Measurements from ENCODE around the gene TXN2. TPM values are rescaled to one million over a fixed set of nuclear protein-coding genes. Genes with fewer than 3 reads are reported as not detected.
"Not testable (repeated sequence)": the region's sequence is repeated elsewhere in the genome, so short reads cannot be mapped to it uniquely, and the experiment has no call there.

TXN2 gene
- total RNA-seq, 2 donors from 2014 or later: 67.5 to 96.7 TPM

DNA sequence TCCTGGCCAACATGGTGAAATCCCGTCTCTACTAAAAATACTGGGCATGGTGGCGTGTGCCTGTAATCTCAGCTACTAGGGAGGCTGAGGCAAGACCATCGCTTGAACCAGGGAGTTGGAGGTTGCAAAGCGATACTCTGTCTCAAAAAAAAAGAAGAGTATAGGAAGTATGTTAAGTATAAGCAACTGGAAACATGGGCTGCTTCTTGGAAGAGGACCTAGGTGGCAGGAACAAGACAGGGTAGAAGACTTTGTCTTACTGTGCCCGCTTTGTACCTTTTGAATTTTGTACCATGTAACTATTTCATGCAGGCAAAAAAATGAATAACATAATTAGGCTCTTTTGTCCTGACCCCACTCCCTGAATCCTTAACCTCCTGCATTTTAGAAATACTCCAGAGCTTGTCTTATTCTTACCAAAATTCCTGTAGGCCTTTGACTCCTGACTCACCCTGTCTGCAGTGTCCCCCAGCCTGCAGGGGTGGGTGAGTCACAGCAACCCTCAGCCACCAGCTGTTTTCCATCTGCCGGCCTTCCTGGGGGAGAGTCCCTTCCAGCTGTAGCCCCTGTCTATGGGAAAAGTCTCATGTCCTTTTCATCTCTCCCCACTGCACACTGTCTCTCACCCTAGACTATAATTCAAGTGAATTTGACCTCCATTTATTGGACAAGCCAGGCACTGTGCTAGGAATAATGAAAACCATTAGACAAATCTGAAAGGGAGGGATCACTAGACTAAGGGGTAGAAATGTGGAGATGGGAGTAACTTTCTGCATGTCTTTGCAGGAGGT, 41.8 kb downstream of the TXN2 start:
- DNase-seq (ENCODE audit: low spot score) (no peak), ATAC-seq (no peak)
- Mint-ChIP-seq H3K9me3 (no peaks in the 10 kb centered on the region), H3K4me1 (ENCODE audit: low read depth in 2 of 2) (peaks cover 14% of the 10 kb centered on the region in 2 donors), H3K27ac (no peak overlapping the region), H3K4me3 (no peak overlapping the region), H3K36me3 (no peaks in the 10 kb centered on the region), H3K27me3 (no peaks in the 10 kb centered on the region)

DNA sequence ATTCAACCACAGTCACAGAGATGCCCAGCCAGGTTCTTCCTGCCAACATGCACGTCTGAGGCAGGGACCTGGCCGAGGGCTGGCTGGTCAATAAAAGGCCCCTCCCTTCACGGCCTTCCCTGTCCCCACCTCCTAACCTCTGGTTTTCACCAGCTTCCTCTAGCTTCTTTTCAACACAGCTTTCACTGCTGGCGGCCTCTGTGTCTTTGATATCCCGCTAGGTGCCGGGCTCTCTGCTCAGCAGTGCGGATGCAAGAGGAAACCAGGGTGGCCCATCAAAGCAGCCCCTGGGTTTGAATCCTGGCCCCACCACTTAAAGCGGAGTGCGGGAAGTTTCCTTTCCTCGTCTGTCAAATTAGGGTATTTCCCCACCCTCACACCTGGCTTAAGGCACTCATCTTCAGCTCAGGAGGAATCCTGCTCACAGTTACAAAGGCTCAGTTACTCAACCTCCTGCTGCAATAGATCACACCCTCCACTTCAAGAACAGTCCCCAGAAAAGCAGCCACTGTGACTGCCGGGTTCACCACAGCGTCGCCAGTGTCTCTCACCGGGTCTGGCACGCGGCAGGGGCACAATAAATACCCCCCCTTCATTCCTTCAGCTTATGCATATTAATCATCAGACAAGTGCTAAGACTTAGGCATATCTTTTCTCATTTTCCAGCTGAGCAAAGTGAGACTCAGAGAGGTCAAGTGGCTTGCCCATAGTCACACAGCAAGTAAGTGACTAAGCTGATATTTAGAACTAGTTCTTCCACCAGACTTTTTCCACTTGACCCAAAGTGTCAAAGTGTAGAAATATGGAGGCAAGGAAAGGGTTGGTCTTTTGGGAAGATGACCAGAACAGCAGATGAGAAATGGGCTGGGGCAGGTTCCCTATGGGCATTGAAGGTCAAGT, 45.7 kb downstream of the TXN2 start:
- no peaks in the 10 kb centered on the region for H3K36me3 Mint-ChIP-seq
- no peaks in the 10 kb centered on the region for H3K27me3 Mint-ChIP-seq
- peak; percentile 76 for DNase-seq (ENCODE audit: low spot score)
- peaks cover 14 to 18% of the 10 kb centered on the region in 2 donors for H3K4me1 Mint-ChIP-seq (ENCODE audit: low read depth in 2 of 2)
- H3K9me3 Mint-ChIP-seq: no peaks in the 10 kb centered on the region
- peak overlapping the region; percentile 53 for H3K4me3 Mint-ChIP-seq
- peak overlapping the region; percentile 20 to 53 for H3K27ac Mint-ChIP-seq
- ATAC-seq: peak; percentile 92 to 93

DNA sequence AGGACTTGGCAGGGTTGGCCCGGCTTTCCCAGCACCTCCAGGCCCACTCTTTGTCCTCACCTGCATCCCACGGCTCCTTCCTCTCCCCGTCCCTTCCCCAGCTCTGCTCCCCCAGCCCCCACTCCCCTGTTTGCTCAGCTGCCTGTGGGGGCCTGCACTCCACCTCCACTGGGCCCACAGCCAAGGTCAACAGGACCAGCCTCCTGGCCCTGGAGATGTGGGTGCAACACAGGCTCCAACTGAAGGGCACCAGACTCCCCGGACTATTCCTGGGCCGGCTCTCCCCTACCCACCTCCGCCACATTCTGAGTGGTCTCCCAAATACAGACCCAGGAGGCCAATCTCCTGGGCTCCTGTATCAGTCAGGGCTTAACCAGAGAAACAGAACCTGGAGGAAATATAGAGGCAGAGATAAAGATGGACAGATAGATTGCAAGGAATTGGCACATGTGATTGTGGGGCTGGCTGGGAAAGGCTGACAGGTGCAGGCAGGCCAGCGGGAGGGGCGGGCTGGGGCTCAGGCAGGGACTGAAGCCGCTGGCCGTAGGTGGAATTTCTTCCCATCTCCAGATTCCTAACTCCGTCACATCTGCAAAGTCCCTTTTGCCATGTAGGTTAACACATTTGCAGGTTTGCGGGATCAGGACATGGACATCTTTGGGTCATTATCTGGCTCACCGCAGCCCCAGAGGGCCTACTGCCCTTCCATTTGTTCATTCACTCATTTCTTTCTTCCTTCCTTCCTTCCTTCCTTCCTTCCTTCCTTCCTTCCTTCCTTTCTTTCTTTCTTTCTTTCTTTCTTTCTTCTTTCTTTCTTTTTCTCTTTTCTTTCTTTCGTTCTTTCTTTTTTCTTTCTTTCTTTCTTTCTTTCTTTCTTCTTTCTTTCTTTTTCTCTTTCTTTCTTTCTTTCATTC, 47.9 kb downstream of the TXN2 start:
- Mint-ChIP-seq H3K36me3 (no peaks in the 10 kb centered on the region), H3K9me3 (no peaks in the 10 kb centered on the region), H3K4me1 (ENCODE audit: low read depth in 2 of 2) (peaks cover 14% of the 10 kb centered on the region in 2 donors), H3K4me3 (no peak overlapping the region), H3K27me3 (no peaks in the 10 kb centered on the region), H3K27ac (peak overlapping the region; percentile 51 to 54)
- no peak for ATAC-seq
- no peak for DNase-seq (ENCODE audit: low spot score)

DNA sequence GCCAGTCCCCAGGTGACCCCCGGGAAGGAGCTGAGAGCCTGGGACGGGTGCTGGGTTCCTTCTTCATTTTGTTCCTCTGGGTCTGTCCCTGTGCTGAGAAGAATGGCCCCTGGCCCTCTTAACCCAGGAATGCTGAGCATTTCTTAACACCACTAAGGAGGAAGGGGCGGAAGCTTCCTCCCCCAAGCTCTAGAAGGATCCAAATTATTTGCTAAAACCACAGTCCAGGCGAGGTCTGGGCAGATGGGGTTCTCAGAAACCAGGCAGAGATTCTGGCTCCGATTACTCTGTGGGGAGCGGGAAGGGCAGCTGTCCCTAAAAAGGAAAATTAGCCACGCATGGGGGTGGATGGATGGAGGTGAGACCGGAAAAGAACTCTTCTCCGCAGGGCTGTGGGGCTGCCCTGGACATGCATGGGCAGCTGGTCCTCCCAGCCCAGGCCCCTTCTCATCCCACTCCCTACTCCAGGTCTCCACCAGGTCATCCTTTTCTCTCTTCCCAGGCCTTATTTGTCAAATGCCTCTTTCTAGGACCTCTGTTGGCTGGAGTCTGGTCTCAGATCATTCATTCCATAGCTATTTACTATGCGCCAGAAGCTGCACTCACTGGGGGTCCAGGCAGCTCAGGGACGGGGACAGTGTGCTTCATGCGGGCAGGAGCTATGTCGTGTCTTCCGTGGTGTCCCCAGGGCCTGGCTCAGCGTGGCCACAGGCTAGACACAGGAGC, 48.7 kb downstream of the TXN2 start:
- Mint-ChIP-seq H3K36me3 (no peaks in the 10 kb centered on the region), H3K4me1 (ENCODE audit: low read depth in 2 of 2) (peaks cover 14% of the 10 kb centered on the region in 2 donors), H3K4me3 (no peak overlapping the region), H3K27me3 (no peaks in the 10 kb centered on the region), H3K9me3 (no peaks in the 10 kb centered on the region), H3K27ac (no peak overlapping the region)
- DNase-seq (ENCODE audit: low spot score): no peak
- no peak for ATAC-seq

DNA sequence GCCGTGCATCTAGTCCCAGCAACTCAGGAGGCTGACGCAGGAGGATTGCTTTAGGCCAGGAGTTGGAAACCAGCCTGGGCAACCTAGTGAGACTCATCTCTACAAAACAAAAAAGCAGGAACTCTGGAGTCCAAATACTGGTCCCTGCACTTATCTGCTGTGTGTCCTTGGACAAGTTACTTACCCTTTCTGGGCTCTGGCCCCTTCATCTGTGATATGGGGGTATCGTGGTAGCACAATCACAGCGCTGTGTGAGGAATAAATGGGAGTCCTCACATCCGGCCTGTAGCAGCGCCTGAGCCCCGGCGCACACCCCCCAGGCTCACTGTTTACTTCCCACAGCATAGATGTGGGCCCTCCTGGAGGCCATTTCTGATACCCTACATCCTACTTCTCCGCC, 49.5 kb downstream of the TXN2 start:
- DNase-seq (ENCODE audit: low spot score) (no peak), ATAC-seq (no peak)
- H3K4me1 Mint-ChIP-seq (ENCODE audit: low read depth in 2 of 2): peaks cover 14% of the 10 kb centered on the region in 2 donors
- H3K4me3 Mint-ChIP-seq: no peak overlapping the region
- no peak overlapping the region for H3K27ac Mint-ChIP-seq
- H3K36me3 Mint-ChIP-seq: no peaks in the 10 kb centered on the region
- no peaks in the 10 kb centered on the region for H3K27me3 Mint-ChIP-seq
- no peaks in the 10 kb centered on the region for H3K9me3 Mint-ChIP-seq

DNA sequence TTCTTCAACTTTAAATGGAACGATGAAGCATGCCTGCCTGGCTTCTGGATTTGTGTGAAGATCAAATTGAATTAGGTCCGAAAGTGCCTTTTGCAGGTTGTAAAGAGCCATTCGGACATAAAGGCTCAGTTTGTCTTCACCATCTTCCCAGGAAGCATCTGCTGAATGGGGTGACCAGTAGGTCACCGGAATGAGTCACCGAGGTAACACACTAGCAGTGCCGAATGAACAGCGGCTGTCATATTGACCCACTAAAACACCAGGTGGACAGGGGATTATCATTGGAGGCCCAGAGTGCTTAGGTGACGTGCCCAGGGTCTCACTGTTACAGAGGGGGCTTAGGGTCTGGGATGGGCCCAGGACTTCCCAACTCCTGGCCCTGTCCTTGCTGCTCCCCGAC, 50.6 kb downstream of the TXN2 start:
- no peak overlapping the region for H3K4me3 Mint-ChIP-seq
- H3K9me3 Mint-ChIP-seq: no peaks in the 10 kb centered on the region
- ATAC-seq (no peak), DNase-seq (ENCODE audit: low spot score) (no peak)
- H3K27ac Mint-ChIP-seq: no peak overlapping the region
- H3K4me1 Mint-ChIP-seq (ENCODE audit: low read depth in 2 of 2): peaks cover 8 to 12% of the 10 kb centered on the region in 2 donors
- no peaks in the 10 kb centered on the region for H3K27me3 Mint-ChIP-seq
- no peaks in the 10 kb centered on the region for H3K36me3 Mint-ChIP-seq

DNA sequence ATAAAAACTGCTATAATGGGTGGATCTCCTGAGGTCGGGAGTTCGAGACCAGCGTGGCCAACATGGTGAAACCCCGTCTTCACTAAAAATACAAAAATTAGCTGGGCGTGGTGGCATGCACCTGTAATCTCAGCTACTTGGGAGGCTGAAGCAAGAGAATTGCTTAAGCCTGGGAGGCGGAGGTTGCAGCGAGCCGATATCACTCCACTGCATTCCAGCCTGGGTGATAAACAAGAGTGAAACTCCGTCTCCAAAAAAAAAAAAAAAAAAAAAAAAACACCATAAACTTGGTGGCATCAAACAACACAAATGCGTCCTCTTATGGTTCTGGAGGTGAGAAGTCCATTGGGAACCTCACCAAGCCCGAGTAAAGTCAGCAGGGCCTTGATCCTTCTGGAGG, 53.5 kb downstream of the TXN2 start:
- not testable (repeated sequence) for H3K36me3 Mint-ChIP-seq; DNase-seq (ENCODE audit: low spot score); H3K9me3 Mint-ChIP-seq; ATAC-seq; H3K4me3 Mint-ChIP-seq; H3K27me3 Mint-ChIP-seq
- Mint-ChIP-seq H3K4me1 (ENCODE audit: low read depth in 2 of 2) (peaks cover 11 to 16% of the 10 kb centered on the region in 2 donors), H3K27ac (peak overlapping the region in 1 of 2 donors; percentile 28)

DNA sequence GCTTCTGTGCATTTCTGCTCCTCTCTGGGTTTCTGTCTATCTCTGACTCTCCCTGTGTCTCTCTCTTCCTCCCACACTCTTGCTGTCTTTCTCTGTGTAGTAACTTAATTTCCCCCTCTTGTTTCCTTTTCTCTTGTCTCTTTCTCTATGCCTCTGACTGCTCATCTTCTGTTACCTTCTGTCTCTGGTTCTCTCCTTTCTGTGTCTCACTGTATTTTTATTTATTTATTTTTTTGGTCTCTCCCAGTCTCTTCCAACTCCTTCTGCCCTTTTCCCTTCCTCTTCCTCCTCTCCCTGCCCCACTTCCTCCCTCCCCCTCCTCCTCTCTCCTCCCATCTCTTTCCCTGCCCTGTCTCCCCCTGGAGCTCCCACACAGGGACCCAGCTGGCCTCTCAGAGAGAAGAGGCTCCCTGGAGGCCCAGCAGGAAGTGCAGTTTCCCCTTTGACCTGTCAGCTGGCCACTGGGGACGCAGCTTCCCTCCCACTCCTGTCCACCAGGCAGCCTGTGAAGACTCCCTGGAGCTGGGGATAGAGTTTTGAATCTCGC, 55.4 kb downstream of the TXN2 start:
- H3K4me3 Mint-ChIP-seq: peak overlapping the region; percentile 6
- H3K4me1 Mint-ChIP-seq (ENCODE audit: low read depth in 2 of 2): peaks cover 11 to 16% of the 10 kb centered on the region in 2 donors
- ATAC-seq: no peak
- H3K27me3 Mint-ChIP-seq: no peaks in the 10 kb centered on the region
- no peaks in the 10 kb centered on the region for H3K9me3 Mint-ChIP-seq
- no peak for DNase-seq (ENCODE audit: low spot score)
- no peaks in the 10 kb centered on the region for H3K36me3 Mint-ChIP-seq
- peak overlapping the region in 1 of 2 donors; percentile 47 for H3K27ac Mint-ChIP-seq

DNA sequence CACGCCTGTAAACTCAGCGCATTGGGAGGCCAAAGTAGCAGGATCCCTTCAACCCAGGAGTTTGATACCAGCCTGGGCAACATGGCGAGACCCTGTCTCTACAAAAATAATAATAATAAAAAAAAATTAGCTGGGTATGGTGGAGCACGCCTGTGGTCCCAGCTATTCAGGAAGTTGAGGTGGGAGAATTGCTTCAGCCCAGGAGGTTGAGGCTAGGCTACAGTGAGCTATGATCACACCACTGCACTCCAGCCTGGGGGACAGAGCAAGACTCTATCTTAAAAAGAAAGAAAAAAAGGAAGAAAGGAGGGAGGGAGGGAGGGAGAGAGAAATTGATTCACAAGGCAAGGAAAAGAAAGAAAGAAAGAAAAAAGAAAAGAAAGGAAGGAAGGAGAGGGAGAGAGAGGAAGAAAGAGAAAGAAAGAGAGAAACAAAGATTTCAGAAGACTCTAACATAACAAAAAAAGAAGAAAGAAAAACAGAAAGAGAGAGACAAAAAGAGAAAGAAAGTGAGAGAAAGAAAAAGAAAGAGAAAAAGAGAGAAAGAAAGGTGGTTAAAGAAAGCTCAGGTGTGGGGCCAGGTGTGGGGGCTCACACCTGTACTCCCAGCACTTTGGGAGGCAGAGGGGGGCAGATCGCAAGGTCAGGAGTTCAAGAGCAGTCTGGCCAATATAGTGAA, 56.4 kb downstream of the TXN2 start:
- H3K36me3 Mint-ChIP-seq: no peaks in the 10 kb centered on the region
- peak overlapping the region in 1 of 2 donors; percentile 21 for H3K27ac Mint-ChIP-seq
- no peak for ATAC-seq
- H3K4me3 Mint-ChIP-seq: peak overlapping the region; percentile 22
- no peaks in the 10 kb centered on the region for H3K9me3 Mint-ChIP-seq
- peaks cover 11 to 16% of the 10 kb centered on the region in 2 donors for H3K4me1 Mint-ChIP-seq (ENCODE audit: low read depth in 2 of 2)
- no peak for DNase-seq (ENCODE audit: low spot score)
- H3K27me3 Mint-ChIP-seq: no peaks in the 10 kb centered on the region

DNA sequence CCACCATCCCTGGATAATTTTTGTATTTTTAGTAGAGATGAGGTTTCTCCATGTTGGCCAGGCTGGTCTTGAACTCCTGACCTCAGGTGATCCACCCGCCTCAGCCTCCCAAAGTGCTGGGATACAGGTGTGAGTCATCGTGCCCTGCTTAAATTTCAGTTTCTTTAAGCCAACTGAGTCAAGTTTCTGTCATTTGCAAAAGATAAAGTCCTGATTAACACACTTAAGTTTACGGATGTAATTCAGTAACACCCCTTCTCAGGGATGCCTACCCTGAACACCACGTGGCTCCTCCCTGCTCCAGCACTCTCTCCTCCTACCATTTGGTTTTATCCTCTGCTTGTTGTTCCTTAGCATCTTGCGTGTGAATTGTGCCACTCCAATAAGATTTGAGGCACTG, 57.0 kb downstream of the TXN2 start:
- ATAC-seq; H3K9me3 Mint-ChIP-seq; DNase-seq (ENCODE audit: low spot score); H3K27me3 Mint-ChIP-seq; H3K36me3 Mint-ChIP-seq; H3K27ac Mint-ChIP-seq: not testable (repeated sequence)
- peak overlapping the region; percentile 22 for H3K4me3 Mint-ChIP-seq
- H3K4me1 Mint-ChIP-seq (ENCODE audit: low read depth in 2 of 2): peaks cover 14 to 19% of the 10 kb centered on the region in 2 donors

DNA sequence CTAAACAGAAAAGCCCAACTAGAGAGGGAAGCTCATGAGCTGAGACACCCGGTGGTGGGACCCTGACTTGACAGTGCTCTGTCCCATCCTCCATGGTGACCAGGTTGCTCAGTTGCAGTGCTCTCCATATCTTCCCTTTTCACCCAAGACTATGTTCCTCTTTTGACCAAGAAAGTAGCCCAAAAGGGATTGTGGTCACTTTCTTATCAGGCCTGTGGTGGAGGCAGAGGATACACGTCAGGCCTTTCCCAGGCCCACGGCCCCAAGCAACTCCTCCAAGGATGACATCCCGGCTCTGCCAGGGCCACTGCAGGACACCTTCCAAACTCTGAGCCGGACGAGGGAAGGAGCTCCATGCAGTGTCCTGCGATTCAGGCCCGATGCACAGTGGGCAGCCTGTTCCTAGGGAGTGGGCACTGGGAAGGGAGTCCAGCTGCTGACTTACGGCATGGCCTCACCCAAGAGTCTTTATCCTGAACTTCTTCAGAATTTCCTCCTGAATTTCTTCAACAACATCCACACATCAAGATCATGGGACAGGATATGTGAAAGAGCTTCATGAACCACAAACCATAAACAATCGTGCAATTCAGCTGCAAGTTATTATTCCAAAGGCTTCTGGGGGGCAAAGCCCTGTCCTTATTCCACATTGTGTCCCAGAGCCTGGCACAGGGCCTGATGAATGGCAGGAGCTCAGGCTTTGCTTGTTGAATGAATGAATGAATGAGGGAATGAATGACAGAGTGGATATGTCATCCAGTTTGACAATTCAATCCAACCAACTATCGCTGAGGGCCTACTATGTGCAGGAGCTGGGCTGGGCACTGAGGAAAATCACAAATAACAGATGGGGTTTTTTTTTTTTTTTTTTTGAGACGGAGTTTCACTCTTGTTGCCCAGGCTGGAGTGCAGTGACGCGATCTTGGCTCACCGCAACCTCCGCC, 57.7 kb downstream of the TXN2 start:
- H3K4me3 Mint-ChIP-seq: no peak overlapping the region
- H3K27me3 Mint-ChIP-seq: no peaks in the 10 kb centered on the region
- H3K27ac Mint-ChIP-seq: no peak overlapping the region
- H3K4me1 Mint-ChIP-seq (ENCODE audit: low read depth in 2 of 2): peaks cover 18 to 24% of the 10 kb centered on the region in 2 donors
- ATAC-seq (no peak), DNase-seq (ENCODE audit: low spot score) (no peak)
- no peaks in the 10 kb centered on the region for H3K9me3 Mint-ChIP-seq
- no peaks in the 10 kb centered on the region for H3K36me3 Mint-ChIP-seq
